HG02840 (cell line): ENCODE data around the gene AMH.
"Not testable (repeated sequence)": the region's sequence is repeated elsewhere in the genome, so short reads cannot be mapped to it uniquely, and the experiment has no call there.

Experiments used
- ATAC-seq: cut with Tn5 transposase; IDR thresholded peaks from one replicate; pipeline ENCODE4 v1.9.1; 2021; ENCODE audit warnings: mild to moderate bottlenecking, moderate library complexity, moderate number of reproducible peaks; ENCODE audit not compliant: unreplicated experiment, low FRiP score

Gene AMH

GRCh38 chr19:2266183-2266993, 17.3 kb downstream of the AMH start:
- no peak for ATAC-seq

- ATAC-seq: no peak
These were observed 19.3 kb downstream of the AMH start for GRCh38 chr19:2268480-2268830.

DNA sequence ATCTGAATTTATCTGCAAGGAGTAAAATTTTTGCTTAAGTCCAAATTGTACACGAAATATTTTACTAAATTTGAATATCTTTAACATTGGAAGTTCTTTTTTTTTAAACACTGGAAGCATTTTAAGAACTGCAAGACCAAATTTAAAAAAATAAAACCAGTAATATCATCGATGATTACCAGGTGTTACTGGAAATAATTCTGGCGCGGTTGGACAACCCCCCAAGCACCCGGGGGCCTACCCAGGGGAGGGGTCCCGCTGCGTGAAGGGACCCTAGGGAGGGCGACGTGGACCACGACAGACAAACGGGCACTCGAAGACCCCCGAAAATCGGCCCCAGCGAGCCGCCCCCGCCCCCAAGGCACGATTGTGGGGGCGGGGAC, 19.7 kb downstream of the AMH start:
- no peak for ATAC-seq

DNA sequence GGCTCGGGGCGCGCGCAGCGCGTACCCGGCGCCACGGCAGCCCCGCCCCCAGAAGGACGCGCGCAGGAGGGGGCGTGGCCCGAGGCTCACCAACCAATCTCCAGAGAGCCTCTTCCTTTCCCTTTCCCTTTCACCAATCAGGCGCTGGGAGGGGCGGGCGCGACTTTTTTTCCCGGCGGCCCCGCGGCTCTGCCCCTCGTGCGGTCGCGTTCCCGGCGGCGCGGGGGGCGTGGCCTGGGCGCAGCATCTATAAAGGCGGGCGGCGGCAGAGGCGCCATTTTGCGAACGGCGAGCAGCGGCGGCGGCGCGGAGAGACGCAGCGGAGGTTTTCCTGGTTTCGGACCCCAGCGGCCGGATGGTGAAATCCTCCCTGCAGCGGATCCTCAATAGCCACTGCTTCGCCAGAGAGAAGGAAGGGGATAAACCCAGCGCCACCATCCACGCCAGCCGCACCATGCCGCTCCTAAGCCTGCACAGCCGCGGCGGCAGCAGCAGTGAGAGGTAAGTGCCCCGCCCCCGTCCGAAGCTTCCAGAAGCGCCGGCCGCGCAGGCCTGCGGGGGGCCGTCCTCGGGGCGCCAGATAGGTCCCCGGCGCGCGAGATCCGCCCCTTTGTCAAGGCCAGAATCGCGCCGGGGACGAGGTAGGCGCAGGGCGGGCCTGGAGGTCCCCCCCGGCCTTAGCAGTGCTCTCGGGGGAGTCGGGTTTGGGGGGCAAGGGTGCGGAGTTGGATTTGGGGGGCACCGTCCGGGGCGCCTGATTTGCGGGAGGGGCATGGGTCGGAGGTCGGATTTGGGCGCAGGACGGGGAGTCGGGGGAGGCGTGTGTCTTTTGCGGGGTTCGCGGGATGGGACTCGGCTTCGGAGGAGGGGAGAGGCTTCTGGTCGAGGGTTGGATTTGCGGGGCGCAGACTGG, 20.4 kb downstream of the AMH start:
- ATAC-seq: peak; percentile 55

- ATAC-seq: no peak
These were observed 21.0 kb downstream of the AMH start for GRCh38 chr19:2270157-2270422.

DNA sequence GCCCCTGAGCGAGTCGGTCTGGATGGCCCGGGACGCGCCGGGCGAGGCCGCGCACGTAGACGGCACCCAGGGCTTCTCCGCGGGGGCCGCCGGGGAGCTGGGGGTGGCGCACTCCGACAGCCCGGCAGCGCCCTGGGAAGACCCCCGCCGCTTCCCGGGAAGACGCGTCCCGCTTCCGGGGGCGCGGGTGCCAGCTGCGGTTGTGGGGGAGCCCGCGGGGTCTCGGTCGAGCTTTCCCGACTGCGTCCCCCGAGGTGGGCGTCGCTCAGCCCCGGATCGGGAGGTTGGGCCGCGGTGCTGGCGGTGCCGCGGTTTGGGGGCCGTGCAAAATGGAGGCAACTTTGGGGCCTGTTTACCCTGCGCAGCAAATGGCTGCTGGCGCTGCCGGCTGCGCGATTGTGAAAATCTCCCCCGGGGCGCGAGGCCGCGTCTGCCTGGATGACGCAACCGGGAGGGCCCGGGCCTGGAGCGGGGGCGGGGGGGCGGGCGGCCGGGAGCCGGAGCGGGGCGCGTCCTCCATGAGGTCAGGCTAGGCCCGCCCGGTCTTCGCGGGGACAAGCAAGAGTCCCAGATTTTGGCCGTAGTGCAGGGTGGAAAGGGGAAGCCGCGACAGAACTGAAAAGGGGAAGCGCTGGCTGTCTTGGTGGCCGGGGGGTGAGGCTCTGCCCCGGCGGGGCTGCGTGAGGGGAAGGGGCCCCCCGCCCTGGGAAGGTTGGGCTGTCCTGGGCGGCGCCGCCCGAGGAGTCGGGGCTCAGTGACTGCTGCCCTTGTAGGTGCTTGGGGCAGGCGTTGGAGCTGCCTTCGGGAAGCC, 21.5 kb downstream of the AMH start:
- ATAC-seq: no peak

DNA sequence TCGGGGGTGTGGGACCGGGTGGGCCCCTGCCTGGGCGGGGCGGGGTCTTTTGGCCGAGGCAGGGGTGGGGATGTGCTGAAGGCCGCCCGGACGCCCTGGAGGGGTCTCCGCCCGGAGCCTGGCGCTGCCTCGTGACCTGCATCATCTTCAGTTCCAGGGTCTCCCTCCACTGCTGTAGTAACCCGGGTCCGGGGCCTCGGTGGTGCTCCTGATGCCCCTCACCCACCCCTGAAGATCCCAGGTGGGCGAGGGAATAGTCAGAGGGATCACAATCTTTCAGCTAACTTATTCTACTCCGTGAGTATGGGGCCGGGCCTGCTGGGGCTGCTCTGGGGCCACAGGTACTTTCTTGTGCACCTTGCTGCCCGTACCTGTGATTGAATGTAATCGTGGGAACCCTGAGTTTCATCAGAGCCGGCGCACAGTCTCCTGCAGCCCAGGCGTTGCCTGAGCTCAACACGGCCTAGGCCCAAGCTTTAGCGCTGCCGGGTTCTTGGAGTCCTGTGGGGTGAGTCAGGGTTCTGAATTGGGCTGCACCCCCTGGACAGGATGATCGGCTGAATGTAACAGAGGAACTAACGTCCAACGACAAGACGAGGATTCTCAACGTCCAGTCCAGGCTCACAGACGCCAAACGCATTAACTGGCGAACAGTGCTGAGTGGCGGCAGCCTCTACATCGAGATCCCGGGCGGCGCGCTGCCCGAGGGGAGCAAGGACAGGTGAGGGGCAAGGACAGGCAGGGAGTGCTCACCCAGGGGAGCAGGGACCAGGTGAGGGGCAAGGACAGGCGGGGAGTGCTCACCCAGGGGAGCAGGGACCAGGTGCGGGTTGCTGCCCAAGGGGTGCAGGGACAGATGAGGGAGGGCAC, 22.3 kb downstream of the AMH start:
- ATAC-seq: no peak

DNA sequence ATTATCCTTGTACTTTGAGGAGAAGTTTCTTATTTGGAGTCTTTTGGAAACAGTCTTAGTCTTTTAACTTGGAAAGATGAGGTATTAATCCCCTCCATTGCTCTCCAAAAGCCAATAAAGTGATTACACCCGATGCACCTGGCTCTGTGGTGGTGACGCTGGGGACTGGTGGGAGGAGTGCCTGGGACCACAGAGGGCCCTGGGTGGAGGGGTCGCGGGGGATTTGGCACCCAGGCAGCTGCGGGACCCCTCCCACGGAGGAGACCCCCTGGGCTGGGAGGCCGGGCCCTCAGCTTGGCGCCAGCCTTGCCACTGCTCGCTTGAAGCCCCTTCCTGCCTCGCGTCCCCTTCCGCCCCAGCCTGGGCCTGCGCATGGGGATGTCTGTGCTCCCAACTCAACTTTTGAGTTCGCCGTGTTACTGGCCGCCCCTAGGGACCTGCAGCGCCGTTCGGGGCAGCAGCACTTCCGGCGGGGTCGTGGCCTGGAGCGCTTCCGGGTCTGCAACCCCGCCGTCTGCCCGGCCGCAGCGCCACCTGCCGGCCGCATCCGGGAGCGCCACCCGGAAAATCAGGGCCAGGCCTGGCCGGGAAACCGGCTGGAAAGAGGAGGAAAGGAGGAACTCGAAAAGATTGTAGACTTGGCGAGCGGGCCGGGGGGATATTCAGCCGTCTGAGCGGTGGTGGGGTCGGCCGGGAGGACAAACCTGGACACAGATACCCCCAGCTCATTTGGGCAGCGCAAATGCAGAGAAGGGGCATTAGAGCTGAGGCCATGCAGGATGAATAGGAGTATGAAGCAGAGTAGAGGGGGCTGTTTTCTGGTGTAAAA, 24.4 kb downstream of the AMH start:
- ATAC-seq: no peak

GRCh38 chr19:2274185-2274711, 25.1 kb downstream of the AMH start:
- no peak for ATAC-seq

DNA sequence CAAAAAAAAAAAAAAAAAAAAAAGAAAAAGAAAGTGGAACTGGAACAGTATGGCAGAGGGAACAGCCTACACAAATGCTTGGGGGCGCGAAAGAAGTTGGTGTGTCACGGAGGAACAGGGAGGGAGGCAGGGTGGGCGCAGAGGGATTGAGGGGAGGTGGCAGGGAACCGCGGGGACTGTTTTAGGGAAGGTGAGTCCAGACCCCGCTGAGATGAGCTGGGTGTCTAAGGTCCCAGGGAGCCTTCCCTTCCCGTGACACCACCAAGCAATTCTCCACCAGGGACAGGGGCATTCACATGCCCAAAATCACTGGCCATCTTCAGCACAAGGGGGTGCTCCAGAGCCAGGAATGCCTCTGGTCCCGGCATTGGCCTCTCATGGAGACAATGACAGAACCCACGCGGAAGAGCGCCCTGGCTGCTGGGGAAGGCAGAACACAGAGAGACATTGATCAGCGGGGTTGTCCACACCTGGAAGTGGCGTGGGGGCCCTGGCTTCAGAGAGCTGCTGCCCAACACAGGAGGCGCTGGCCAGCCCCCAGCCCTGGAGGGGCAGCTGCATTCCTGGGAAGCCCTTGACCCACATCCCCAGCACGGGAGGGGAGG, 25.9 kb downstream of the AMH start:
- no peak for ATAC-seq

GRCh38 chr19:2275588-2276428, 26.7 kb downstream of the AMH start:
- ATAC-seq: no peak

DNA sequence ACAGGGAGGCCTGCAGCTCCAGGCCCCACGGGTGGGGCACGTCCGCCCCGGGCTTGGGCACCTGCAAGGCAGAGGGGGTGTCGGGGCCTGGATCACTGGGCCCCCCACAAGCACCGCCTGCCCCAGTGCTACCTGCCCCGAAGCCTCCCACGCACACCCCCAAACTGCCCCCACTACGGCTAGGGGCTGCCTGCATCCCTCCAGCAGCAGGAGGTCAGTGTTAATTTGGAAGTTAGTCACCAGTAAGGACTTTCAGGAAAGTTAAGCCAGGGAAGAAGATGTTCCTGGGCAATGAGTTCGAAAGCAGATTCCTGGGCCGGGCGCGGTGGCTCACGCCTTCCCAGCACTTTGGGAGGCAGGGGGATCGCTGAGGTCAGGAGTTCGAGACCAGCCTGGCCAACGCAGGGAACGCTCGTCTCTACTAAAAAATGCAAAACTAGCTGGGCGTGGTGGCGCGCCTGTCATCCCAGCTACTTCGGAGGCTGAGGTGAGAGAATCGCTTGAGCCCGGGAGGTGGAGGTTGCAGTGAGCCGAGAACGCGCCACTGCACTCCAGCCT, 27.4 kb downstream of the AMH start:
- no peak for ATAC-seq

DNA sequence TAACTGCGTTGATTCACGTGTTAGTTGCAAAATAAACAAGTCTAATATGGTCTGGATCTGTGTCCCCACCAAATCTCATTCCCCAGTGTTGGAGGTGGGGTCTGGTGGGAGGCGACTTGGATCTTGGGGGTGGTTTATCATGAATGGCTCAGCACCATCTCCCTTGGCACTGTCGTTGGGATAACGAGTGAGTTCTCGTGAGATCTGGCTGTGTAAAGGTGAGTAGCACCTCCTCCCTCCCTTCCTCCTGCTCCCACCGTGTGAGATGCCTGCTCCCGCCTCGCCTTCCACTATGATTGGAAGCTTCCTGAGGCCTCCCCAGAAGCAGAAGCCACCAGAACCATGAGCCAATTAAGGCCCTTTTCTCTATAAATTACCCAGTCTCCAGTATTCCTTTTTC, 28.0 kb downstream of the AMH start:
- no peak for ATAC-seq

- no peak for ATAC-seq
These were observed 29.5 kb downstream of the AMH start for GRCh38 chr19:2278459-2279158.

GRCh38 chr19:2280633-2281264, 31.6 kb downstream of the AMH start:
- no peak for ATAC-seq

DNA sequence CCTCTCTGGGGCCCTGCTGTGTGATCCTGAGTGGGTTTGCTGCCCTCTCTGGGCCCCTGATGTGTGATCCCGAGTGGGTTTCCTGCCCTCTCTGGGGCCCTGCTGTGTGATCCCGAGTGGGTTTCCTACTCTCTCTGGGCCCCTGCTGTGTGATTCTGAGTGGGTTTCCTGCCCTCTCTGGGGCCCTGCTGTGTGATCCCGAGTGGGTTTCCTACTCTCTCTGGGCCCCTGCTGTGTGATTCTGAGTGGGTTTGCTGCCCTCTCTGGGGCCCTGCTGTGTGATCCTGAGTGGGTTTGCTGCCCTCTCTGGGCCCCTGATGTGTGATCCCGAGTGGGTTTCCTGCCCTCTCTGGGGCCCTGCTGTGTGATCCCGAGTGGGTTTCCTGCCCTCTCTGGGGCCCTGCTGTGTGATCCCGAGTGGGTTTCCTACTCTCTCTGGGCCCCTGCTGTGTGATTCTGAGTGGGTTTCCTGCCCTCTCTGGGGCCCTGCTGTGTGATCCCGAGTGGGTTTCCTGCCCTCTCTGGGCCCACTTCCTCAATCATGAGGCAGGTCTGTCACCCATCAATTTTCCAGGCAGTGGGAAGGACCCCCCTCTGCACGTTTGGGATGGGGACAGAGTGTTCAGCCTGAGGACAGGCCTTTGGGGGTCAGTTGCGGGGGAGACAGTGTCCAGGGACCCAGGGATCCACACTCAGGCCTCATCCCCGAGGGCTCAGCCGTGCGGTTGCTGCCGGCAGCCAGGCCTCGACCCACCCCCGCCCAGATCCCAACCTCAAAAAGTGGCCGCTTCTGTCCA, 32.3 kb downstream of the AMH start:
- not testable (repeated sequence) for ATAC-seq
